ENCODE data around the gene LTBP2. TPM values are rescaled to one million over a fixed set of nuclear protein-coding genes. Genes with fewer than 3 reads are reported as not detected.
A peak's percentile ranks its signal among the peaks of the same experiment; 100 is the strongest.

LTBP2 gene
- total RNA-seq, 3 donors from 2014 or later (not counting 1 experiment from before 2014, with no cell fraction given) = 2.1 to 3.7 (median 3.0) TPM

DNA sequence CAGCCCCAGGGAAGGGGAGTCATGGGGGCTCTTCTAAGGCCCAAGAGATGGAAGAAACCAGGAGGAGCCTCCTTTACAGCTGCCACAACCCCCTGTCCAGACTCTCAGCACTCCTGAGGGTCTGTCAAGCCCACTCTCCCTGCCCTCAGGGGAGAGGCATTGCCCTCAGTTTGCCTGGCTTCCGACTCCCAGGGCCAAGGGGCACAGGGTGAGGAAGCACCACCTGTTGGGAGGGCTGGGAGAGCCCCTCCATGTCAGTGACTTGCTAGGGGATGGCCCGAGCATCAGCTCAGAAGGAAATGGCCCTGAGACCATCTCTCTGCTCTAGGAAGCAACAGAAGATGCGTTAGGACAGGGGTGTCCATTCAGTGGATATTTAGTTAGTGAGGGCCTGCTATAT is 36.1 kb downstream of the LTBP2 start:
- Histone ChIP-seq H3K27me3 (ENCODE audit: control insufficient read depth, insufficient read depth, low read length) (peaks cover 29% of the 10 kb centered on the region), H3K4me3 (ENCODE audit: low read length) (no peak overlapping the region), H3K36me3 (ENCODE audit: control insufficient read depth, insufficient read depth, low read length) (no peaks in the 10 kb centered on the region), H3K4me1 (ENCODE audit: control insufficient read depth, insufficient read depth, low read length) (peaks cover 41% of the 10 kb centered on the region), H3K9me3 (ENCODE audit: control insufficient read depth, insufficient read depth, low read length) (no peaks in the 10 kb centered on the region), H3K27ac (ENCODE audit: low read length) (no peak overlapping the region)
- Mint-ChIP-seq H3K9me3 (no peaks in the 10 kb centered on the region), H3K27me3 (ENCODE audit: low read depth in 2 of 2) (peaks cover 69 to 84% of the 10 kb centered on the region in 2 donors), H3K27ac (no peak overlapping the region), H3K4me3 (no peak overlapping the region), H3K36me3 (no peaks in the 10 kb centered on the region), H3K4me1 (peaks cover 32 to 48% of the 10 kb centered on the region in 2 donors)
- 93% methylated on average over 3 of the region's 3 CpGs for WGBS (ENCODE audit: insufficient coverage)
- TF ChIP-seq, protein P1, sequence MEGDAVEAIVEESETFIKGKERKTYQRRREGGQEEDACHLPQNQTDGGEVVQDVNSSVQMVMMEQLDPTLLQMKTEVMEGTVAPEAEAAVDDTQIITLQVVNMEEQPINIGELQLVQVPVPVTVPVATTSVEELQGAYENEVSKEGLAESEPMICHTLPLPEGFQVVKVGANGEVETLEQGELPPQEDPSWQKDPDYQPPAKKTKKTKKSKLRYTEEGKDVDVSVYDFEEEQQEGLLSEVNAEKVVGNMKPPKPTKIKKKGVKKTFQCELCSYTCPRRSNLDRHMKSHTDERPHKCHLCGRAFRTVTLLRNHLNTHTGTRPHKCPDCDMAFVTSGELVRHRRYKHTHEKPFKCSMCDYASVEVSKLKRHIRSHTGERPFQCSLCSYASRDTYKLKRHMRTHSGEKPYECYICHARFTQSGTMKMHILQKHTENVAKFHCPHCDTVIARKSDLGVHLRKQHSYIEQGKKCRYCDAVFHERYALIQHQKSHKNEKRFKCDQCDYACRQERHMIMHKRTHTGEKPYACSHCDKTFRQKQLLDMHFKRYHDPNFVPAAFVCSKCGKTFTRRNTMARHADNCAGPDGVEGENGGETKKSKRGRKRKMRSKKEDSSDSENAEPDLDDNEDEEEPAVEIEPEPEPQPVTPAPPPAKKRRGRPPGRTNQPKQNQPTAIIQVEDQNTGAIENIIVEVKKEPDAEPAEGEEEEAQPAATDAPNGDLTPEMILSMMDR (IDR thresholded peaks at IDR 0.05) = no peak
- no peak for ATAC-seq
- intact Hi-C loops (cut with micrococcal nuclease) = no loop called here
- DNase-seq = no peak

DNA sequence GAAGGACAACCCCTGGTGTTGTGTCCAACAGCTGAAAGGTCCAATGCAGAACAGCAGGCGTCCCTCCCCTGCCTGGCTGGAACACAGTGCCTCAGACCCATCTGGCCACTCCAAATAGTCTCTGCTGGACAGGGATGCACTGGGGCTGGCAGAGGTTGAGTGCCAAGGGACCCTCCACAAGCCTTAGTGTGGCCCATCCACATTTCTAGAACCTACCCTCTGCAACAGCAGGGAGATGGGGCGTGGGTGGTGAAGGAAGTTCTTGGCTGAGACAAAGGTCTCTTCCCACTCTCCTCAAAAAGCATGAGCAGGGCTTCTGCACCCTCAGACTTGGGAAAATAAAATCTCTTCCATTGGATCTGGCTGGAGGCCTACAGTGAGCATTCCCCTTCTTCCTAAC is 36.5 kb downstream of the LTBP2 start:
- TF ChIP-seq, protein P1 (IDR thresholded peaks at IDR 0.05) = no peak
- Mint-ChIP-seq H3K36me3 (no peaks in the 10 kb centered on the region), H3K4me3 (no peak overlapping the region), H3K27me3 (ENCODE audit: low read depth in 2 of 2) (peaks cover 66 to 81% of the 10 kb centered on the region in 2 donors), H3K9me3 (no peaks in the 10 kb centered on the region), H3K4me1 (peaks cover 32 to 48% of the 10 kb centered on the region in 2 donors), H3K27ac (no peak overlapping the region)
- peaks cover 41% of the 10 kb centered on the region for H3K4me1 ChIP-seq (ENCODE audit: control insufficient read depth, insufficient read depth, low read length)
- ATAC-seq (no peak), DNase-seq (no peak)
- no peaks in the 10 kb centered on the region for H3K9me3 ChIP-seq (ENCODE audit: control insufficient read depth, insufficient read depth, low read length)
- no peak overlapping the region for H3K4me3 ChIP-seq (ENCODE audit: low read length)
- intact Hi-C loops (cut with micrococcal nuclease) = no loop called here
- H3K27ac ChIP-seq (ENCODE audit: low read length) = no peak overlapping the region
- H3K27me3 ChIP-seq (ENCODE audit: control insufficient read depth, insufficient read depth, low read length) = peaks cover 33% of the 10 kb centered on the region
- no peaks in the 10 kb centered on the region for H3K36me3 ChIP-seq (ENCODE audit: control insufficient read depth, insufficient read depth, low read length)
- 95% methylated on average over 1 of the region's 2 CpGs for WGBS (ENCODE audit: insufficient coverage)

DNA sequence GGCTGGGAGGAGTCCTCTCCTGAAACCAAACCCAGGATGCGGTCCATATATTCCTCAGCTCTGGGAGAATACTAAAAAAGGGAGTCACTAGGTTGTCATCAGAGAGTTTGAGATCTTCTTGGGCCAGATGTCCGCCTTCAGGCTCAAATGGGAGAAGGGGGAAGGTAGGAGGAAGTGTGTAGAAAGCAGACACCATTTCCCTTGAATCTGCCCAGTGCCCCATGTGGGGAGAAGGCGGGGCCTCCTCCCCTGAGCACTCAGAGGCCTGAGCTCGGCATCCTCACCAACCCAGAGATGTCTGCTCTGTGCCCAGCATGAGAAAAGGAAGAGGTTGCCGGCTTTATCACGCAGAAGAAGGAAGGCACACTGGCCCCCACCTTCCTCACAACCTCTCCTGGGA is 37.3 kb downstream of the LTBP2 start:
- no peak overlapping the region for H3K4me3 ChIP-seq (ENCODE audit: low read length)
- peaks cover 66 to 81% of the 10 kb centered on the region in 2 donors for H3K27me3 Mint-ChIP-seq (ENCODE audit: low read depth in 2 of 2)
- no peak overlapping the region for H3K27ac ChIP-seq (ENCODE audit: low read length)
- no peak overlapping the region for H3K27ac Mint-ChIP-seq
- H3K4me1 Mint-ChIP-seq = peaks cover 32 to 43% of the 10 kb centered on the region in 2 donors
- intact Hi-C loops (cut with micrococcal nuclease) = loop anchor here (1.0 kb wide), 1 partner anchor 44 kb away; no protein-coding TSS in a partner anchor
- no peaks in the 10 kb centered on the region for H3K9me3 Mint-ChIP-seq
- H3K4me3 Mint-ChIP-seq = no peak overlapping the region
- TF ChIP-seq, protein P1 (IDR thresholded peaks at IDR 0.05) = no peak
- DNase-seq = peak in 1 of 2 donors; percentile 20
- no peaks in the 10 kb centered on the region for H3K36me3 Mint-ChIP-seq
- peak in 1 of 3 donors; percentile 27 for ATAC-seq
- H3K36me3 ChIP-seq (ENCODE audit: control insufficient read depth, insufficient read depth, low read length) = no peaks in the 10 kb centered on the region
- H3K4me1 ChIP-seq (ENCODE audit: control insufficient read depth, insufficient read depth, low read length) = peaks cover 41% of the 10 kb centered on the region
- H3K9me3 ChIP-seq (ENCODE audit: control insufficient read depth, insufficient read depth, low read length) = no peaks in the 10 kb centered on the region
- WGBS (ENCODE audit: insufficient coverage) = 60% methylated on average over 5 of the region's 6 CpGs
- peaks cover 41% of the 10 kb centered on the region for H3K27me3 ChIP-seq (ENCODE audit: control insufficient read depth, insufficient read depth, low read length)

GRCh38 chr14:74574090-74574433 is 38.0 kb downstream of the LTBP2 start:
- 17% methylated on average over 3 of the region's 4 CpGs for WGBS (ENCODE audit: insufficient coverage)

More at GRCh38 chr14:74574090-74574433, 38.0 kb downstream of the LTBP2 start:
- peaks cover 32 to 41% of the 10 kb centered on the region in 2 donors for H3K4me1 Mint-ChIP-seq
- intact Hi-C loops (cut with micrococcal nuclease) = loop anchor here (1.0 kb wide), 1 partner anchor 44 kb away; no protein-coding TSS in a partner anchor
- no peak overlapping the region for H3K4me3 ChIP-seq (ENCODE audit: low read length)
- H3K9me3 Mint-ChIP-seq = no peaks in the 10 kb centered on the region
- peaks cover 47% of the 10 kb centered on the region for H3K27me3 ChIP-seq (ENCODE audit: control insufficient read depth, insufficient read depth, low read length)
- H3K4me1 ChIP-seq (ENCODE audit: control insufficient read depth, insufficient read depth, low read length) = peaks cover 41% of the 10 kb centered on the region
- no peak overlapping the region for H3K27ac ChIP-seq (ENCODE audit: low read length)
- H3K4me3 Mint-ChIP-seq = peak overlapping the region; percentile 14
- peak; percentile 78 to 89 (median 80) for ATAC-seq
- no peaks in the 10 kb centered on the region for H3K36me3 Mint-ChIP-seq
- no peaks in the 10 kb centered on the region for H3K36me3 ChIP-seq (ENCODE audit: control insufficient read depth, insufficient read depth, low read length)
- TF ChIP-seq, protein P1 (IDR thresholded peaks at IDR 0.05) = no peak
- H3K27ac Mint-ChIP-seq = peak overlapping the region; percentile 9 to 56
- peaks cover 67 to 81% of the 10 kb centered on the region in 2 donors for H3K27me3 Mint-ChIP-seq (ENCODE audit: low read depth in 2 of 2)
- H3K9me3 ChIP-seq (ENCODE audit: control insufficient read depth, insufficient read depth, low read length) = no peaks in the 10 kb centered on the region
- peak in 1 of 2 donors; percentile 63 for DNase-seq
